ENCODE measurements around the gene NCOA4.

DNA sequence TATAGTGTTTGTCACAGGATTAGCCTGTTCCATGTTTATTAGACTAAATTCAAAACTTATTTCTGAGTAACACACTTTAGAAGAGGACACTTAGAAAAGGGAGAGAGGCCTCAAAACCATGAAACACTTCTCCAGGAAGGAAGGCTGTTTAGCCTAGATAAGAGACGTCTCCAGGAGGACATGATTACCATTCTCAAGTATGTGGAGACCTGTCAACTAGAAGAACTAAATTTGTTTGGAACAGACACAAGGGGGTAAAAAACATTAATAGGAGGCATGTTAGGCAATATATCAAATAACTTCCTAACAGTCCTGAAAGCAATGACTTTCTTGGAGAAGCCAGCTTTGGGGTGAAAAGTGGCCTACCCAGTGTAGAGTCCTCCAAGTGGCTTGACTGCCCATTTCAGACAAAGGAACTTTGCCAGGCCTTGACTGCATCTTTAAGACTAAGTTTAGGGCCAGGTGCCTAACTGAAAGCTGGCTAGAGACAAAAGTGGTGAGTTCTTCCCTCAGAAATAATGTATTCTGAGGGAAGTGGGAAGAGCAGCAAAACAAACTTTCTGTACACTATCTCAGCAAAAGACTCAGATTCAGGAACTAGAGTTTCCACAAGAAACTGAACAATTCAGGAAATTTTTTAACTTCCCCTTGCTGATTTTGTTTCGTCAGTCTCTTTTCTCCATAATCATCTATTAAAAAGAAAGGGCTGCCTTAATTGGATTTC lies 11.8 kb downstream of the NCOA4 start:
- no peak for TF ChIP-seq POLR2A (IDR thresholded peaks at IDR 0.05)
- TF ChIP-seq, protein P1, sequence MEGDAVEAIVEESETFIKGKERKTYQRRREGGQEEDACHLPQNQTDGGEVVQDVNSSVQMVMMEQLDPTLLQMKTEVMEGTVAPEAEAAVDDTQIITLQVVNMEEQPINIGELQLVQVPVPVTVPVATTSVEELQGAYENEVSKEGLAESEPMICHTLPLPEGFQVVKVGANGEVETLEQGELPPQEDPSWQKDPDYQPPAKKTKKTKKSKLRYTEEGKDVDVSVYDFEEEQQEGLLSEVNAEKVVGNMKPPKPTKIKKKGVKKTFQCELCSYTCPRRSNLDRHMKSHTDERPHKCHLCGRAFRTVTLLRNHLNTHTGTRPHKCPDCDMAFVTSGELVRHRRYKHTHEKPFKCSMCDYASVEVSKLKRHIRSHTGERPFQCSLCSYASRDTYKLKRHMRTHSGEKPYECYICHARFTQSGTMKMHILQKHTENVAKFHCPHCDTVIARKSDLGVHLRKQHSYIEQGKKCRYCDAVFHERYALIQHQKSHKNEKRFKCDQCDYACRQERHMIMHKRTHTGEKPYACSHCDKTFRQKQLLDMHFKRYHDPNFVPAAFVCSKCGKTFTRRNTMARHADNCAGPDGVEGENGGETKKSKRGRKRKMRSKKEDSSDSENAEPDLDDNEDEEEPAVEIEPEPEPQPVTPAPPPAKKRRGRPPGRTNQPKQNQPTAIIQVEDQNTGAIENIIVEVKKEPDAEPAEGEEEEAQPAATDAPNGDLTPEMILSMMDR (IDR thresholded peaks at IDR 0.05) = no peak

Data from esophagus squamous epithelium (tissue), 4 donors.